GM12878 (cell line): ENCODE results near the gene JHY. TPM values are rescaled to one million over a fixed set of nuclear protein-coding genes. Genes with fewer than 3 reads are reported as not detected.

Source experiments
- CHD1 ChIP-seq: IDR thresholded peaks from 2 replicates; pipeline ENCODE4 v1.6.1; 2012; ENCODE audit warnings: low read depth, low read length, improper control_type of control experiment
- E4F1 ChIP-seq: fragments of 450-650 bp; IDR thresholded peaks from 2 replicates; pipeline ENCODE4 v1.6.1; 2018; ENCODE audit warnings: borderline replicate concordance, mild to moderate bottlenecking; ENCODE audit not compliant: partially characterized antibody
- ESRRA ChIP-seq: IDR thresholded peaks from 2 replicates; pipeline ENCODE4 v1.6.1; 2012; ENCODE audit warnings: mild to moderate bottlenecking, low read length, improper control_type of control experiment
- IKZF1 ChIP-seq: fragments of 450-650 bp; conservative IDR thresholded peaks from 2 replicates; pipeline ENCODE4 v1.6.1; 2017; ENCODE audit warnings: antibody characterized with exemption, mild to moderate bottlenecking
- IKZF2 ChIP-seq, 2 experiments: fragments of 450-650 bp; IDR thresholded peaks; 2 replicates each; pipeline ENCODE4 v1.6.1; 2017; ENCODE audit warnings: mild to moderate bottlenecking in 2 of 2, moderate library complexity in 2 of 2
- MYB ChIP-seq: fragments of 150-350 bp; IDR thresholded peaks from 2 replicates; pipeline ENCODE4 v1.6.1; 2014; ENCODE audit warnings: mild to moderate bottlenecking, low read depth, low read length, borderline replicate concordance
- MYC ChIP-seq: IDR thresholded peaks from 2 replicates; pipeline ENCODE4 v1.6.1; 2011; ENCODE audit warnings: mild to moderate bottlenecking, low read length, moderate library complexity, inconsistent platforms; ENCODE audit not compliant: insufficient read depth, insufficient replicate concordance, insufficient read length, severe bottlenecking
- NFIC ChIP-seq: IDR thresholded peaks from 2 replicates; pipeline ENCODE4 v1.6.1; 2012; ENCODE audit warnings: low read depth, mild to moderate bottlenecking, inconsistent platforms, low read length, moderate library complexity
- NFYA ChIP-seq: IDR thresholded peaks from 2 replicates; pipeline ENCODE4 v1.6.1; 2011; ENCODE audit warnings: low read depth, mild to moderate bottlenecking, low read length, improper control_type of control experiment, borderline replicate concordance
- POU2F2 ChIP-seq: IDR thresholded peaks from 3 replicates; pipeline ENCODE4 v1.6.1; 2011; ENCODE audit warnings: low read depth, mild to moderate bottlenecking, low read length, borderline replicate concordance
- SMAD1 ChIP-seq: fragments of 450-650 bp; IDR thresholded peaks from 2 replicates; pipeline ENCODE4 v1.6.1; 2018; ENCODE audit warnings: mild to moderate bottlenecking, low read depth; ENCODE audit not compliant: partially characterized antibody
- SMAD5 ChIP-seq: IDR thresholded peaks from 2 replicates; pipeline ENCODE4 v1.6.1; 2016; ENCODE audit warnings: antibody characterized with exemption, low read depth
- SREBF2 ChIP-seq: IDR thresholded peaks from 2 replicates; pipeline ENCODE4 v1.6.1; 2012; ENCODE audit warnings: mild to moderate bottlenecking, low read length
- YBX1 ChIP-seq: fragments of 450-650 bp; IDR thresholded peaks from 2 replicates; pipeline ENCODE4 v1.6.1; 2016; ENCODE audit warnings: antibody characterized with exemption
- YY1 ChIP-seq: IDR thresholded peaks from 2 replicates; pipeline ENCODE4 v1.6.1; 2011; ENCODE audit warnings: low read depth, mild to moderate bottlenecking, low read length
- ZBTB4 ChIP-seq: fragments of 450-650 bp; formaldehyde crosslinking; IDR thresholded peaks from 2 replicates; pipeline ENCODE4 v1.4.0; 2022; ENCODE audit warnings: mild to moderate bottlenecking, moderate library complexity
- ZNF24 ChIP-seq: fragments of 450-650 bp; IDR thresholded peaks from 2 replicates; pipeline ENCODE4 v1.6.1; 2017; ENCODE audit warnings: antibody characterized with exemption, mild to moderate bottlenecking
- ZNF384 ChIP-seq: IDR thresholded peaks from 2 replicates; pipeline ENCODE4 v1.6.1; 2012; ENCODE audit warnings: low read depth, mild to moderate bottlenecking, low read length, improper control_type of control experiment, borderline replicate concordance
- ZNF592 ChIP-seq: fragments of 450-650 bp; IDR thresholded peaks from 2 replicates; pipeline ENCODE4 v1.6.1; 2017; ENCODE audit warnings: mild to moderate bottlenecking, moderate library complexity
- ZNF622 ChIP-seq: fragments of 450-650 bp; IDR thresholded peaks from 2 replicates; pipeline ENCODE4 v1.6.1; 2017; ENCODE audit warnings: mild to moderate bottlenecking, inconsistent platforms
- polyA plus RNA-seq, 11 experiments: library from polyadenylated mRNA; depleted of rRNA in 4 of 11; unstranded in 6 of 11; stranded (reverse) in 5 of 11; fragments of >200 nt; fragmentation: Nextera tagmentation in 4 of 11; fragmentation: Illumina TruSeq in 1 of 11; extraction: Ambion mirVana in 4 of 11; extraction: Trizol in 1 of 11; gene quantifications; 1 replicate in 1 of 11; 2 replicates in 10 of 11; pipeline versions ENCODE4 v1.2.1 to v1.2.3, GENCODE V29; 2011 to 2016; ENCODE audit warnings: inconsistent platforms in 2 of 11, missing spikeins in 2 of 11, low read depth in 1 of 11
- total RNA-seq, 4 experiments: library from RNA; depleted of rRNA in 3 of 4; stranded (reverse); fragments of >200 nt in 3 of 4; fragmentation: Illumina TruSeq in 1 of 4; extraction: Trizol in 1 of 4; gene quantifications; 2 replicates each; pipeline versions ENCODE4 v1.2.1 to v1.2.3, GENCODE V29; 2013 to 2021
- TF ChIP-seq, protein P1 (sequence below): fragments of 450-650 bp; IDR thresholded peaks from 2 replicates; pipeline ENCODE4 v1.6.1; 2014; ENCODE audit warnings: mild to moderate bottlenecking

The JHY gene
- total and polyA plus RNA-seq, 10 of the 15 experiments (the other 5 are each of a cell fraction or from before 2014, with no cell fraction given), result 0.90 to 7.1 (median 5.5) TPM

DNA sequence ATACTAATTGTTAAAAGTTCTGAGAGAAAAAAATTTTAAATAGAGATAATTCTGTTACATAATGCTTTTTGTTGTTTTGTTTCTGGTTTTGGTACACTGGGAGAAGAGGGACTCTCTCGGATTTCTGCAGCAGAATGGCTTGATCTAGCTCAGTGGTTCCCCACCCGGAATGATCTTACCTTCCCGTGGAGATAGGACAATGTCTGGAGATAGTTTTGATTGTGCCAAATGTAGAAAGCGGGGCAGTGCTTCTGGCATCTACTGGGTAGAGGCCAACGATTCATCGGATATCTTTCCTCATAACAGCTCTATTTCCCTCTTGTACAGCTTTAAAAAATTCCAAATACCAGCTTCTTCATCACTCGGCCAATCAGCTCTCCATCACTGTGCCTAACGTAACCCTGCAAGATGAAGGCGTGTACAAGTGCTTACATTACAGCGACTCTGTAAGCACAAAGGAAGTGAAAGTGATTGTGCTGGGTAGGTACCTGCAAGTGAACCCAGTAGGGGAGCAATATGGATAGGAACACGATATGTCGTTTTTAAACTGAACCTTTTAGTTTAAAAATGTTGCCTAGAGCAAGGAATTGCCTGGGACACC lies 31.1 kb upstream of the JHY start (continued):
- TF ChIP-seq, protein P1, sequence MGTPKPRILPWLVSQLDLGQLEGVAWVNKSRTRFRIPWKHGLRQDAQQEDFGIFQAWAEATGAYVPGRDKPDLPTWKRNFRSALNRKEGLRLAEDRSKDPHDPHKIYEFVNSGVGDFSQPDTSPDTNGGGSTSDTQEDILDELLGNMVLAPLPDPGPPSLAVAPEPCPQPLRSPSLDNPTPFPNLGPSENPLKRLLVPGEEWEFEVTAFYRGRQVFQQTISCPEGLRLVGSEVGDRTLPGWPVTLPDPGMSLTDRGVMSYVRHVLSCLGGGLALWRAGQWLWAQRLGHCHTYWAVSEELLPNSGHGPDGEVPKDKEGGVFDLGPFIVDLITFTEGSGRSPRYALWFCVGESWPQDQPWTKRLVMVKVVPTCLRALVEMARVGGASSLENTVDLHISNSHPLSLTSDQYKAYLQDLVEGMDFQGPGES, result no peak
- TF ChIP-seq IKZF2 (IDR thresholded peaks at IDR 0.05), result peak; percentile 18 to 22; a peak in 2 of 4 replicates
- TF ChIP-seq MYB, result no peak
- TF ChIP-seq SMAD5, result no peak
- no peak for TF ChIP-seq ZBTB4 (CRISPR knock-in tag)
- TF ChIP-seq NFYA, result no peak
- 0 out of 2 replicates have a peak, but pooled peaks have one; percentile 29 for TF ChIP-seq YY1
- TF ChIP-seq SREBF2, result no peak
- TF ChIP-seq ESRRA, result no peak
- no peak for TF ChIP-seq ZNF24
- no peak for TF ChIP-seq CHD1
- no peak for TF ChIP-seq E4F1
- no peak for TF ChIP-seq ZNF622
- TF ChIP-seq ZNF592, result no peak
- TF ChIP-seq YBX1, result no peak
- no peak for TF ChIP-seq MYC
- no peak for TF ChIP-seq POU2F2
- TF ChIP-seq IKZF1, result 0 out of 2 replicates have a peak, but pooled peaks have one; percentile 24
- no peak for TF ChIP-seq SMAD1
- TF ChIP-seq NFIC, result no peak
- no peak for TF ChIP-seq ZNF384
